Measurements from ENCODE around the gene CEP19.

Gene CEP19

GRCh38 chr3:196708467-196708866 lies 3.6 kb downstream of the CEP19 start:
- DNase-seq (ENCODE audit: low read depth in 3 of 3), result no peak

- no peak for DNase-seq (ENCODE audit: low read depth in 3 of 3)
Observed at GRCh38 chr3:196707566-196707965, 4.5 kb downstream of the CEP19 start.

- no peak for DNase-seq (ENCODE audit: low read depth in 3 of 3)
Observed at GRCh38 chr3:196706731-196707130, 5.3 kb downstream of the CEP19 start.

- DNase-seq (ENCODE audit: low read depth in 3 of 3), result no peak
Observed at GRCh38 chr3:196706327-196706726, 5.7 kb downstream of the CEP19 start.

GRCh38 chr3:196700801-196701200 lies 11.2 kb downstream of the CEP19 start:
- DNase-seq (ENCODE audit: low read depth in 3 of 3), result no peak

- no peak for DNase-seq (ENCODE audit: low read depth in 3 of 3)
Observed at GRCh38 chr3:196699749-196700148, 12.3 kb downstream of the CEP19 start.

GRCh38 chr3:196697270-196697669 lies 14.8 kb downstream of the CEP19 start:
- DNase-seq (ENCODE audit: low read depth in 3 of 3), result no peak

GRCh38 chr3:196695849-196696226 lies 16.2 kb downstream of the CEP19 start:
- no peak for DNase-seq (ENCODE audit: low read depth in 3 of 3)

- DNase-seq (ENCODE audit: low read depth in 3 of 3), result no peak
Observed at GRCh38 chr3:196694941-196695848, 16.9 kb downstream of the CEP19 start.

GRCh38 chr3:196694202-196694638 lies 17.8 kb downstream of the CEP19 start:
- no peak for DNase-seq (ENCODE audit: low read depth in 3 of 3)

- no peak for DNase-seq (ENCODE audit: low read depth in 3 of 3)
Observed at GRCh38 chr3:196691386-196691785, 20.7 kb downstream of the CEP19 start.

- no peak for DNase-seq (ENCODE audit: low read depth in 3 of 3)
Observed at GRCh38 chr3:196689941-196690660, 21.9 kb downstream of the CEP19 start.

- no peak for DNase-seq (ENCODE audit: low read depth in 3 of 3)
Observed at GRCh38 chr3:196688349-196688748, 23.7 kb downstream of the CEP19 start.

GRCh38 chr3:196686436-196686835 lies 25.6 kb downstream of the CEP19 start:
- DNase-seq (ENCODE audit: low read depth in 3 of 3), result no peak

- DNase-seq (ENCODE audit: low read depth in 3 of 3), result peak; percentile 32 to 52 (median 41)
Observed at GRCh38 chr3:196684548-196685407, 27.3 kb downstream of the CEP19 start.

- no peak for DNase-seq (ENCODE audit: low read depth in 3 of 3)
Observed at GRCh38 chr3:196677931-196678330, 34.1 kb downstream of the CEP19 start.

GRCh38 chr3:196677353-196677752 lies 34.7 kb downstream of the CEP19 start:
- DNase-seq (ENCODE audit: low read depth in 3 of 3), result no peak

- no peak for DNase-seq (ENCODE audit: low read depth in 3 of 3)
Observed at GRCh38 chr3:196673632-196674031, 38.4 kb downstream of the CEP19 start.

- DNase-seq (ENCODE audit: low read depth in 3 of 3), result no peak
Observed at GRCh38 chr3:196670339-196670738, 41.7 kb downstream of the CEP19 start.

- no peak for DNase-seq (ENCODE audit: low read depth in 3 of 3)
Observed at GRCh38 chr3:196667056-196667825, 44.8 kb downstream of the CEP19 start.
